Activated naive CD4-positive, alpha-beta T cell treated with anti-CD3 and anti-CD28 coated beads, Interleukin-2, amount 10 ng/mL, durations not matched to agents 7 days and 5 days (primary cell): ENCODE measurements around the gene VPS4B.
"Not testable (repeated sequence)": the region's sequence is repeated elsewhere in the genome, so short reads cannot be mapped to it uniquely, and the experiment has no call there.

Experiments
- CTCF ChIA-PET: fragments of 350-600 bp; sonication (Branson Sonifier 250); formaldehyde crosslinking; loops from one replicate; lab custom pipeline; 2021; ENCODE audit warnings: antibody characterized with exemption; lab: Charles Lee
- DNase-seq: peaks from one replicate; pipeline ENCODE4 v3.0.0-alpha.2; 2020
- H3K27ac Mint-ChIP-seq: one replicate; pipeline ENCODE4 v1.8.0; 2021; ENCODE audit warnings: mild to moderate bottlenecking, moderate library complexity, mixed read lengths
- H3K27me3 Mint-ChIP-seq: one replicate; pipeline ENCODE4 v1.8.0; 2021; ENCODE audit warnings: mild to moderate bottlenecking, mixed read lengths
- H3K36me3 Mint-ChIP-seq: one replicate; pipeline ENCODE4 v1.8.0; 2021; ENCODE audit warnings: mixed read lengths
- H3K4me1 Mint-ChIP-seq: one replicate; pipeline ENCODE4 v1.8.0; 2021; ENCODE audit warnings: mixed read lengths
- H3K4me3 Mint-ChIP-seq: one replicate; pipeline ENCODE4 v1.8.0; 2021; ENCODE audit warnings: mild to moderate bottlenecking, moderate library complexity, mixed read lengths
- H3K9me3 Mint-ChIP-seq: one replicate; pipeline ENCODE4 v1.8.0; 2021; ENCODE audit warnings: mixed read lengths

VPS4B gene

DNA sequence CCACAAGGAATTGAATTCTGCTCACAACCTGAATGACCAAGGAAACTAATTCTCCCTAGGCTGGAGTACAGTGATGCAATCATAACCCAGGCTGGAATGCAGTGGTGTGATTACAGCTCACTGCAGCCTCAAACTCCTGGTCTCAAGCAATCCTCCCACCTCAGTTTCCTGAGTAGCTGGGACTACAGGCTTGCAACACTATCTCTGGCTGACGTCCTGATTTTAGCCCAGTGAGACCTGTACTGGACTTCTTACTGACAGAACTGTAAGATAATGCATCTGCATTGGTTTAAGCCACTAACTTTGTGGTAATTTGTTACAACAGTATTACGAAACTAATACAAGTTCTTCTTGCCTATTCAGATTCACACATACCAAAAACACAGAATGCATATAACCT lies 45.7 kb downstream of the VPS4B start:
- H3K9me3 Mint-ChIP-seq, result peaks cover 5% of the 10 kb centered on the region
- H3K4me1 Mint-ChIP-seq, result peaks cover 40% of the 10 kb centered on the region
- CTCF ChIA-PET, result no interaction called here
- H3K27ac Mint-ChIP-seq, result no peak overlapping the region
- H3K4me3 Mint-ChIP-seq, result no peak overlapping the region
- no peaks in the 10 kb centered on the region for H3K27me3 Mint-ChIP-seq
- peaks cover 8% of the 10 kb centered on the region for H3K36me3 Mint-ChIP-seq
- DNase-seq, result no peak

- Mint-ChIP-seq H3K4me1 (peaks cover 32% of the 10 kb centered on the region), H3K36me3 (peaks cover 18% of the 10 kb centered on the region), H3K27me3 (no peaks in the 10 kb centered on the region), H3K4me3 (no peak overlapping the region), H3K27ac (no peak overlapping the region), H3K9me3 (peaks cover 9% of the 10 kb centered on the region)
- DNase-seq, result no peak
- CTCF ChIA-PET, result no interaction called here
Measured at GRCh38 chr18:63374540-63374939, 47.7 kb downstream of the VPS4B start.

DNA sequence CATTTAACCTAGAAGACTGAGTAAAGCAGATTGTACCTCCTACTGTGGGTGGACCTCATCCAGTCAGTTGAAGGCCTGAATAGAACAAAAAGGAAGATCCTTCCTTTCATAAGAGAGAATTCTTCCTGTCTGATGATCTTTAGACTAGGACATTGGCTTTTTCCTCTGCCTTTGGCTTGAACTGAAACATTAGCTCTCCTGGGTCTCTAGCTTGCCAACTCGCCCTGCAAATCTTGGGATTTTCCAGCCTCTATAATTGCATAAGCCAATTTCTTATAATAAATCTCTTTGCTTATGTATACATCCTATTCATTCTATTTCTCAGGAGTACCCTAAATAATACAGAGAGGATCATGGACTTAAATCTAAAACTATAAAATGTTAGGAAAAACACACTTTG lies 49.1 kb downstream of the VPS4B start:
- Mint-ChIP-seq H3K9me3 (peaks cover 18% of the 10 kb centered on the region), H3K4me1 (peaks cover 29% of the 10 kb centered on the region), H3K27ac (no peak overlapping the region), H3K27me3 (no peaks in the 10 kb centered on the region), H3K36me3 (peaks cover 29% of the 10 kb centered on the region), H3K4me3 (no peak overlapping the region)
- DNase-seq, result no peak
- CTCF ChIA-PET, result interaction anchor here (1.4 kb wide), 1 partner anchor 66 kb away, joined by 5 read pairs; no protein-coding TSS in a partner anchor

GRCh38 chr18:63368611-63369010 lies 53.7 kb downstream of the VPS4B start:
- Mint-ChIP-seq H3K9me3 (peaks cover 18% of the 10 kb centered on the region), H3K4me1 (peaks cover 40% of the 10 kb centered on the region), H3K27me3 (no peaks in the 10 kb centered on the region), H3K4me3 (peak overlapping the region; percentile 86), H3K27ac (no peak overlapping the region), H3K36me3 (peaks cover 29% of the 10 kb centered on the region)
- DNase-seq, result no peak
- CTCF ChIA-PET, result no interaction called here

DNA sequence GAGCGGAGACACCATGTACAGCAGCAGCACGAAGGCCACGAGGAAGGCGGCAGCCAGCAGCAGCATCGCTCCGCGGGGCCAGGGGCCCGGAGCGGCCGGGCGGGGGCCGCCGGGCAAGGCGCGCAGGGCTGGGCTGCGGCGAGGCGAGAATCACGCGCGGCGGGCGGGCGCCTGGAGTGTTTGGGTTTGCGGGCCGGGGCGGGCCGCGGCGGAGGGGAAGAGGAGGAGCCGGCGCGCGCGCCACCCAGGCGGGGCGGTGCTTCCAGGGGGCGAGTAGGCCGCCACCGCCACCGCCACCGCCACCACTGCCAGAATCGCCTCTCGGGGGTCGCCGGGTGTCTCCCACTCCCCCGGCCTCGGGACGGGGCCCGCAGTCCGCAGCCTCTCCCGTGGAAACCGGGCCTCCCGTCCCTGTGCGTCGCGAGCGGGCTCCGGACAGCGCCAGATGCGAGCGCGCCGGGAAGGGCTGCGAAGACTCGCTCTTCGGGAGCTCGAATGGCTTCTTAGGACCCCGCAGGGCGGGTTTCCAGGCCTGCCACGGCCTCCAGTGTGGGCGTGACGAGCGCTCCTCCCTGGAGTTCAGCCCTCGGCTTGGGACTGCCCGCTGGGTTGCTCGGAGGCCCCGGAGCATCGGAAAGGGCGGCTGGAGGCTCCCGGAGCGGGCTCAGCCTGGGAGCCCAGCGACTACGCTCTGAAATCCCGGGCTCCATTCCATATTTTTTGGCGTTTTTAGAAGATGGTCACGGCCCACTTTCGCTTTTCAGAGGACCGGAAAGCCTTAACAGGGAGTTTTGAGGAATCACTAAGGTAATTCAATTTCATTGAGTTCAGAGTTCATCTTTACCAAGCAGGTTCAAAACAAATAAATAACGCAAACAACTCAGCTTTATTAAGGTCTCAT lies 55.0 kb downstream of the VPS4B start, which contains the start of gene KDSR:
Gene KDSR (minus strand): TSS at position 154 of the 901 bp plus-strand sequence. CDS start 88 bp downstream, at position 66.
- Mint-ChIP-seq H3K36me3 (peaks cover 35% of the 10 kb centered on the region), H3K4me3 (peak within 1 kb of the TSS; percentile 86), H3K27ac (peak within 1 kb of the TSS; percentile 90), H3K4me1 (peaks cover 44% of the 10 kb centered on the region), H3K27me3 (no peaks in the 10 kb centered on the region), H3K9me3 (peaks cover 19% of the 10 kb centered on the region)
- peak; percentile 88 for DNase-seq
- CTCF ChIA-PET, result interaction anchor here (0.6 kb wide), 1 partner anchor 48 kb away, joined by 3 read pairs; no protein-coding TSS in a partner anchor

- peaks cover 19% of the 10 kb centered on the region for H3K9me3 Mint-ChIP-seq
- no peaks in the 10 kb centered on the region for H3K27me3 Mint-ChIP-seq
- peak overlapping the region; percentile 86 for H3K4me3 Mint-ChIP-seq
- peak overlapping the region; percentile 90 for H3K27ac Mint-ChIP-seq
- H3K4me1 Mint-ChIP-seq, result peaks cover 44% of the 10 kb centered on the region
- DNase-seq, result peak; percentile 80
- CTCF ChIA-PET, result interaction anchor here (0.7 to 2.1 kb wide), 7 partner anchors 9 to 350 kb away, joined by 3 to 24 read pairs (median 3); no protein-coding TSS in a partner anchor
- H3K36me3 Mint-ChIP-seq, result peaks cover 39% of the 10 kb centered on the region
Measured at GRCh38 chr18:63366213-63367052, 55.8 kb downstream of the VPS4B start.

GRCh38 chr18:63365876-63366212 lies 56.4 kb downstream of the VPS4B start:
- Mint-ChIP-seq H3K9me3 (peaks cover 19% of the 10 kb centered on the region), H3K27me3 (no peaks in the 10 kb centered on the region), H3K4me3 (peak overlapping the region; percentile 86), H3K27ac (peak overlapping the region; percentile 90), H3K36me3 (peaks cover 37% of the 10 kb centered on the region), H3K4me1 (peaks cover 44% of the 10 kb centered on the region)
- DNase-seq, result peak; percentile 37
- CTCF ChIA-PET, result interaction anchor here (0.7 to 2.1 kb wide), 8 partner anchors 9 to 350 kb away, joined by 3 to 24 read pairs (median 3); no protein-coding TSS in a partner anchor

- no peak overlapping the region for H3K4me3 Mint-ChIP-seq
- H3K36me3 Mint-ChIP-seq, result peaks cover 34% of the 10 kb centered on the region
- no peaks in the 10 kb centered on the region for H3K27me3 Mint-ChIP-seq
- CTCF ChIA-PET, result interaction anchor here (1.0 to 2.2 kb wide), 3 partner anchors 43 to 202 kb away, joined by 3 to 14 read pairs (median 3); no protein-coding TSS in a partner anchor
- peak; percentile 57 for DNase-seq
- peaks cover 42% of the 10 kb centered on the region for H3K4me1 Mint-ChIP-seq
- peak overlapping the region; percentile 0 for H3K27ac Mint-ChIP-seq
- peaks cover 9% of the 10 kb centered on the region for H3K9me3 Mint-ChIP-seq
Measured at GRCh38 chr18:63363951-63364350, 58.3 kb downstream of the VPS4B start.

DNA sequence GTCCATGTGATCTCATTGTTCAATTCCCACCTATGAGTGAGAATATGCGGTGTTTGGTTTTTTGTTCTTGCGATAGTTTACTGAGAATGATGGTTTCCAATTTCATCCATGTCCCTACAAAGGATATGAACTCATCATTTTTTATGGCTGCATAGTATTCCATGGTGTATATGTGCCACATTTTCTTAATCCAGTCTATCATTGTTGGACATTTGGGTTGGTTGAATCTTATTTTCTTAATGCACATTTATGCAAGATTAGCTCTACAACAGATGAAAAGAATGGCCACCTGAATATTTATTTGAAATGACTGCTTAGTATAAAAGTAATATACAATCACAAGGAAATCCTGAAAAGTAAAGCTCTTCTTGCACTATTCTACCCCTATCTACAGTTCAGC lies 58.9 kb downstream of the VPS4B start:
- H3K27me3 Mint-ChIP-seq, H3K27ac Mint-ChIP-seq, H3K4me3 Mint-ChIP-seq, H3K9me3 Mint-ChIP-seq, DNase-seq: not testable (repeated sequence)
- CTCF ChIA-PET, result interaction anchor here (0.6 to 2.2 kb wide), 3 partner anchors 23 to 201 kb away, joined by 3 to 14 read pairs (median 3); no protein-coding TSS in a partner anchor
- peaks cover 28% of the 10 kb centered on the region for H3K36me3 Mint-ChIP-seq
- peaks cover 37% of the 10 kb centered on the region for H3K4me1 Mint-ChIP-seq

GRCh38 chr18:63356272-63356896 lies 65.9 kb downstream of the VPS4B start:
- Mint-ChIP-seq H3K36me3 (peaks cover 44% of the 10 kb centered on the region), H3K27ac (no peak overlapping the region), H3K9me3 (no peaks in the 10 kb centered on the region), H3K4me3 (no peak overlapping the region), H3K27me3 (no peaks in the 10 kb centered on the region), H3K4me1 (no peaks in the 10 kb centered on the region)
- CTCF ChIA-PET, result interaction anchor here (2.6 kb wide), 1 partner anchor 14 kb away, joined by 6 read pairs; no protein-coding TSS in a partner anchor
- no peak for DNase-seq

GRCh38 chr18:63350230-63350629 lies 72.0 kb downstream of the VPS4B start:
- H3K9me3 Mint-ChIP-seq, result no peaks in the 10 kb centered on the region
- peaks cover 46% of the 10 kb centered on the region for H3K36me3 Mint-ChIP-seq
- no peak overlapping the region for H3K27ac Mint-ChIP-seq
- no peaks in the 10 kb centered on the region for H3K27me3 Mint-ChIP-seq
- CTCF ChIA-PET, result no interaction called here
- no peak for DNase-seq
- no peak overlapping the region for H3K4me3 Mint-ChIP-seq
- H3K4me1 Mint-ChIP-seq, result no peaks in the 10 kb centered on the region

GRCh38 chr18:63348508-63349136 lies 73.7 kb downstream of the VPS4B start:
- H3K27me3 Mint-ChIP-seq, result no peaks in the 10 kb centered on the region
- H3K4me1 Mint-ChIP-seq, result no peaks in the 10 kb centered on the region
- DNase-seq, result no peak
- no peaks in the 10 kb centered on the region for H3K9me3 Mint-ChIP-seq
- no peak overlapping the region for H3K4me3 Mint-ChIP-seq
- no peak overlapping the region for H3K27ac Mint-ChIP-seq
- peaks cover 51% of the 10 kb centered on the region for H3K36me3 Mint-ChIP-seq
- CTCF ChIA-PET, result interaction anchor here (0.8 to 0.9 kb wide), 2 partner anchors 8 to 91 kb away, joined by 3 read pairs; no protein-coding TSS in a partner anchor
